ENCODE results near the gene IFITM5.

IFITM5 gene

DNA sequence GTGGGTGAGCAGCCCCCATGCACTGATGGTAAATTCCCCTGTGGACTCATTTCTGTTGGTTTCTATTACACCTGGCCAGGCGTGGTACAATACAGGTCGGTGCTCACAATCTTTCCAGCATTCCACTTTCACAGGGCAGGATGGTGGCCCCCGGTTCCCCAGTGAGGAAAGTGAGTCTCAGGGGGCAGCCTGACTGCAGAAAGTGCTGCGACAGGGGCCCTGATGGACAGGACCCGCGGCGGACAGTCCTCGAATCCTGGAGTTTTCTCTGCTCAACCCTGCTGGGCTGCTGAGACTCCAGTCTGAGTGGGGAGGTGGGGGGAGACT lies 13.5 kb downstream of the IFITM5 start:
- Histone ChIP-seq H2AFZ (ENCODE audit: low read length, unreplicated experiment) (no peak overlapping the region), H3K27me3 (ENCODE audit: insufficient read depth, low read length) (peaks cover 35% of the 10 kb centered on the region), H3K27ac (ENCODE audit: low read depth, low read length) (no peak overlapping the region), H3K4me1 (ENCODE audit: control insufficient read depth, insufficient read depth, low read length, unreplicated experiment) (peaks cover 3% of the 10 kb centered on the region), H3K36me3 (ENCODE audit: insufficient read depth, low read length) (no peaks in the 10 kb centered on the region), H3K4me3 (ENCODE audit: low read depth, low read length) (no peak overlapping the region), H3K79me2 (ENCODE audit: control insufficient read depth, insufficient read depth, low read length, unreplicated experiment) (no peaks in the 10 kb centered on the region)

DNA sequence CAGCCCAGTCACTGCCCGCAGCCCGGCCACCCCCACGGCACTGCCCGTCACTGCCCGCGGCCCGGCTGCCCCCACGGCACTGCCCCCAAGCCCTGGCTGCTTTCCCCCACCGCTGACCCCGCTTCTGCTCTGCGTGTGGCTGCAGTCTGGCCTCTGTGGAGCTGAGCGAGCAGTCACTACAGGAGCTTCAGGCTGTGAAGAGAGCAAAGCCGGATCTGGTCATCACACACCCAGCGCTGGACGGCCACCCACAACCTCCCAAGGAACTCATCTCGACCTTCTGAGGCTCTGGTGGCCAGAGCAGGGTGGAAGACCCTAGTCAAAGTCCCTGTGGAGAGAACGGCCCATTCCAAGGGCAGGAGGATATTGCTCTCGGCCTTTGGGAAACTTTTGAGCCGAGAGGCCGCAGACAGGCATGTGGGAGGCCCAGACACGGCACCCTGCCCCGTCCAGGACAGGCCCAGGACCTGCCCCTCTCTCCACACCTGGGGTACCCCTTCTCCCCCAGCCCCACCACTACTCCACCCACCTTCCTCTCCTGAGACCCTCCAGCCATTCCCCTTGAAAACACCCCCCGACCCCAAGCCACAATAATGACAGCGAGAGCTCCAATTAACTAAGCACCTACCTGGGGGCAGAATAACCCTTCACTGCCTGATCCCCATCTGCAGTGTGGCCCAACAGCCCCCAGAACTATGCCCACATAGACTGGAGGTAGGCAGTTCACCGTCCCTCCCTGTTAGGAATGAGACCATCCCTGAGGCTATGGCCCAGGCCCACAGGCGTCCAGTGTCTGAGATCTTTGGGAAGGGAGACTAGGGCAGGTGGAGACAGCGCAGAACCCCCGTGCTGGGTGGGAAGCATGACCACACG lies 14.1 kb downstream of the IFITM5 start:
- no peak overlapping the region for H2AFZ ChIP-seq (ENCODE audit: low read length, unreplicated experiment)
- no peaks in the 10 kb centered on the region for H3K79me2 ChIP-seq (ENCODE audit: control insufficient read depth, insufficient read depth, low read length, unreplicated experiment)
- no peak overlapping the region for H3K27ac ChIP-seq (ENCODE audit: low read depth, low read length)
- no peak overlapping the region for H3K4me3 ChIP-seq (ENCODE audit: low read depth, low read length)
- no peaks in the 10 kb centered on the region for H3K36me3 ChIP-seq (ENCODE audit: insufficient read depth, low read length)
- peaks cover 3% of the 10 kb centered on the region for H3K4me1 ChIP-seq (ENCODE audit: control insufficient read depth, insufficient read depth, low read length, unreplicated experiment)
- H3K27me3 ChIP-seq (ENCODE audit: insufficient read depth, low read length): peaks cover 41% of the 10 kb centered on the region

DNA sequence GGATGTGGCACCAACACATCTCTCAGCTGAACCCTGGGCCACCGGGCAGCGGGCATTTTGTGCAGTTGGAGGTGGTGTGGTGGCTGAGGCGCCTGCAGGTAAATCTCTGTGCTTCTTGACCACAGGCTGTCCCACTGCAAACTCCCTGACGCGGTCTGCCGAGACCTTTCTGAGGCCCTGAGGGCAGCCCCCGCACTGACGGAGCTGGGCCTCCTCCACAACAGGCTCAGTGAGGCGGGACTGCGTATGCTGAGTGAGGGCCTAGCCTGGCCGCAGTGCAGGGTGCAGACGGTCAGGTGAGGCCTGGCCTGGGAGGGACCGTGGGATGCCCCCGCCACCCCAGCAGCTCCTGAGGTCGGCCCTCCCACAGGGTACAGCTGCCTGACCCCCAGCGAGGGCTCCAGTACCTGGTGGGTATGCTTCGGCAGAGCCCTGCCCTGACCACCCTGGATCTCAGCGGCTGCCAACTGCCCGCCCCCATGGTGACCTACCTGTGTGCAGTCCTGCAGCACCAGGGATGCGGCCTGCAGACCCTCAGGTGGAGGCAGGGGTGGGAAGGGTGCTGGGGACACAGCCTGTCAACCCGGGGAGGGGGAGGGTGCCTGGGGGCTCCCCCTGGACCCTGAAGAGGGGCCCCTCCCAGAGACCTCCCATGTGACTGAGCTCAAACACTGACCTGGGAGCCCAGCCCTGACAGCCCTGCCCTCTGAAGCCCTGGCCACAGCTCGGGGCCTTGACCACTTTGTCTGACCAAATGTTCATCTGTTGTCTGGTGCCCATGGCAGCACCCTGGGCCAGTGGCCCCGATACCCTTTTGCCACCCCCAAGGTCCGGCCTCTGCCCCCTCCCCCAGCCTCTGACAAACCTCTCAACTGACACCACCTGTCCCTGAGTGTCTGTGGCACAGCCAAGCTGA lies 15.0 kb downstream of the IFITM5 start:
- H3K79me2 ChIP-seq (ENCODE audit: control insufficient read depth, insufficient read depth, low read length, unreplicated experiment): no peaks in the 10 kb centered on the region
- H3K27me3 ChIP-seq (ENCODE audit: insufficient read depth, low read length): peaks cover 50% of the 10 kb centered on the region
- no peak overlapping the region for H2AFZ ChIP-seq (ENCODE audit: low read length, unreplicated experiment)
- H3K4me3 ChIP-seq (ENCODE audit: low read depth, low read length): no peak overlapping the region
- no peak overlapping the region for H3K27ac ChIP-seq (ENCODE audit: low read depth, low read length)
- H3K36me3 ChIP-seq (ENCODE audit: insufficient read depth, low read length): no peaks in the 10 kb centered on the region
- no peaks in the 10 kb centered on the region for H3K4me1 ChIP-seq (ENCODE audit: control insufficient read depth, insufficient read depth, low read length, unreplicated experiment)

DNA sequence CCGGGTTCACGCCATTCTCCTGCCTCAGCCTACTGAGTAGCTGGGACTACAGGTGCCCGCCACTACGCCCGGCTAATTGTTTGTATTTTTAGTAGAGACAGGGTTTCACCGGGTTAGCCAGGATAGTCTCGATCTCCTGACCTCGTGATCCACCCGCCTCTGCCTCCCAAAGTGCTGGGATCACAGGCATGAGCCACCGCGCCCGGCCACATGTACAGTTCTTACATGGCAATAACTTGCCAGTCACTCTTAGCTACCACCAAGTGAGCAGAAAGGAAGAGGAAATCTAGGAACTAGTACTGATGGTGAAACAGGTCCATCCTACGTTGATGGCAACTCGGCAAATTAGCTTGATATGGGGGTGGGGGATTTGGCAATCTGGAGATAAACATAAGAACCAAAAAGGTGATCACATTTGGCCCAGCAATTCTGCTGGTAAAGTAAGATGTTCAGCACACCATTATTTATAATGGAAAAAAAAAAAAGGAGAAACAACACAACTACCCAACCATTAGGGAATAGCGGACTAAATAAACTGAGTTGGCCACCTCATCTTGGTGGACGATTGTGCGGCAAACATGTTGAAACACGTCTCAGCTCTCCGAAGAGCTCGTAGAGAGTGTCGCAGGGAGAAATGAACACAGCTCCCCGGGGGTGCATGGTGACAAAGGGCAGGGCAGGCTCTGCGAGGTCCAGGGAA lies 15.8 kb downstream of the IFITM5 start:
- H3K36me3 ChIP-seq (ENCODE audit: insufficient read depth, low read length): no peaks in the 10 kb centered on the region
- peaks cover 58% of the 10 kb centered on the region for H3K27me3 ChIP-seq (ENCODE audit: insufficient read depth, low read length)
- H3K4me3 ChIP-seq (ENCODE audit: low read depth, low read length): no peak overlapping the region
- H2AFZ ChIP-seq (ENCODE audit: low read length, unreplicated experiment): no peak overlapping the region
- H3K4me1 ChIP-seq (ENCODE audit: control insufficient read depth, insufficient read depth, low read length, unreplicated experiment): no peaks in the 10 kb centered on the region
- H3K79me2 ChIP-seq (ENCODE audit: control insufficient read depth, insufficient read depth, low read length, unreplicated experiment): no peaks in the 10 kb centered on the region
- H3K27ac ChIP-seq (ENCODE audit: low read depth, low read length): no peak overlapping the region

DNA sequence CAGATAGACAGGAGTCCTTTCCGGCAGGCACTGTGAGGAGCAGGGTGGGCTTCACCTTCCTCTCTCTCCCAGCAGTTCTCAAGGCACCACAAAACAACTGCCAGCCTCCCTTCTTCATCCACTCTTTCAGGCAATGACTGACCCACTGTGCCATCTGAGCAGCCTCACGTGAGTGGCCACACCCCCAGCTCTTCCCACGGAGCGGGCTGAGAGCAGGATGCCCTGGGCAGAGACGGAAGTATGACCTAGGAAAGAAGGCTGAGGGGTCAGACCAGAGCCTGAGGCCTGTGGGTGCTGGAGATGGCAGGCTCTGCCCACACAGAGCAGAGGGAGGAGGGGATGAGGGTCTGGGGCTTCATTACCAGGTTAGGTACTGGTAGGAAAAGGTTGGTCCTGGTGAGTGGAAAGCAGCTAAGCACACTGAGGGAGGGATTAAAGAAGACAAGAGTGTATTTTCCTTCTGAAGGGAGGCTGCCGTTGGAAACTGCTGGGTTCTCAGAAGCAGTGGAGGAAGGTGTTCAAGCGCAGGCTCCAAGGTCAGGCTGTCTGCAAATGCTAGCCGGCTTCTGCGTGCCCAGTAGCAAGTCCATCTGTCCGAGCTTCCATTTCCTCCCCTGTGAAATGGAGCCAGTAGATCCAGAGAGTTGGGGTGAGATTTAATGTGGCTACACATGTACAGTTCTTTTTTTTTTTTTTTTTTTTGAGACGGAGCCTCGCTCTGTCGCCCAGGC lies 16.5 kb downstream of the IFITM5 start:
- Histone ChIP-seq H3K4me1 (ENCODE audit: control insufficient read depth, insufficient read depth, low read length, unreplicated experiment) (no peaks in the 10 kb centered on the region), H3K79me2 (ENCODE audit: control insufficient read depth, insufficient read depth, low read length, unreplicated experiment) (no peaks in the 10 kb centered on the region), H2AFZ (ENCODE audit: low read length, unreplicated experiment) (no peak overlapping the region), H3K27me3 (ENCODE audit: insufficient read depth, low read length) (peaks cover 62% of the 10 kb centered on the region), H3K4me3 (ENCODE audit: low read depth, low read length) (no peak overlapping the region), H3K27ac (ENCODE audit: low read depth, low read length) (no peak overlapping the region), H3K36me3 (ENCODE audit: insufficient read depth, low read length) (no peaks in the 10 kb centered on the region)

DNA sequence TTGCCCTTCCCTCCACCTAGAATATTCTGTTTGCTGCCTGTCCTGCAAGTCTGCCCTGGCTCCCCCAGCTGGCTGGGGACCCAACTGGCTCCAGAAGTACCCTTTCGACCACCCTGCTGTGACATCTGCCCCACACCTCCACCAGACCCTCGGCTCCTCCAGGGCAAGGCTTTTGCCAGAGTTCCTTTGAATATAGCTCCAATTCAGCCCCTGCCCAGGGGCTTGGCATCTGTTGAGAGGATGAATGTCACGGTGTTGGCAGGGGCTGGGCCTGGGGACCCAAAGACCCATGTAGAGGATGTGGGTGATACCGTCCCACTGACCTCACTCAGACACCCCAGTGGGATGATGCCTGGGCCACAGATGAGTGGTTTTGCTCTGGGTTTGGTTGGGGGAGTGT lies 17.2 kb downstream of the IFITM5 start:
- H3K27ac ChIP-seq (ENCODE audit: low read depth, low read length): no peak overlapping the region
- H3K4me1 ChIP-seq (ENCODE audit: control insufficient read depth, insufficient read depth, low read length, unreplicated experiment): no peaks in the 10 kb centered on the region
- H3K36me3 ChIP-seq (ENCODE audit: insufficient read depth, low read length): no peaks in the 10 kb centered on the region
- H3K27me3 ChIP-seq (ENCODE audit: insufficient read depth, low read length): peaks cover 65% of the 10 kb centered on the region
- H3K79me2 ChIP-seq (ENCODE audit: control insufficient read depth, insufficient read depth, low read length, unreplicated experiment): no peaks in the 10 kb centered on the region
- H3K4me3 ChIP-seq (ENCODE audit: low read depth, low read length): no peak overlapping the region
- H2AFZ ChIP-seq (ENCODE audit: low read length, unreplicated experiment): no peak overlapping the region

DNA sequence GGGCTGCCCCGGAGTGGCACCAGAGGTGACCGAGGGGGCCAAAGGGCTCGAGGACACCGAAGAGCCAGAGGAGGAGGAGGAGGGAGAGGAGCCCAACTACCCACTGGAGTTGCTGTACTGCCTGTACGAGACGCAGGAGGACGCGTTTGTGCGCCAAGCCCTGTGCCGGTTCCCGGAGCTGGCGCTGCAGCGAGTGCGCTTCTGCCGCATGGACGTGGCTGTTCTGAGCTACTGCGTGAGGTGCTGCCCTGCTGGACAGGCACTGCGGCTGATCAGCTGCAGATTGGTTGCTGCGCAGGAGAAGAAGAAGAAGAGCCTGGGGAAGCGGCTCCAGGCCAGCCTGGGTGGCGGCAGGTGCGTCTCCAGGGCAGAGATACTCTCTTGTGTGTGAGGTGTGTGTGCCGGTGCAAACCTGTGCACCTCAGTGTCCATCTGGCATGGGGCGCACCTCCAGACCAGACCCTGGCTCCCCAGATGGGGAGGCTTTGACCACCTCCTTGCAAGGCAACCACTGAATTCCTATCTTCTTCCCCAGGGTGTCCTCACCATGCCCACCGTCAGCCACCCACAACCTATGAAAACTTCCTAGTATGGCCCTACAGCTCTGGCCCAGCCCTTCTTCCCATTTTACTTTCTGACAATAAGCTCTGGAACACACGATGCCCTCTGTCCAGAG lies 17.7 kb downstream of the IFITM5 start:
- Histone ChIP-seq H3K79me2 (ENCODE audit: control insufficient read depth, insufficient read depth, low read length, unreplicated experiment) (no peaks in the 10 kb centered on the region), H3K4me3 (ENCODE audit: low read depth, low read length) (no peak overlapping the region), H3K4me1 (ENCODE audit: control insufficient read depth, insufficient read depth, low read length, unreplicated experiment) (no peaks in the 10 kb centered on the region), H3K27ac (ENCODE audit: low read depth, low read length) (no peak overlapping the region), H3K27me3 (ENCODE audit: insufficient read depth, low read length) (peaks cover 68% of the 10 kb centered on the region), H3K36me3 (ENCODE audit: insufficient read depth, low read length) (no peaks in the 10 kb centered on the region), H2AFZ (ENCODE audit: low read length, unreplicated experiment) (no peak overlapping the region)

DNA sequence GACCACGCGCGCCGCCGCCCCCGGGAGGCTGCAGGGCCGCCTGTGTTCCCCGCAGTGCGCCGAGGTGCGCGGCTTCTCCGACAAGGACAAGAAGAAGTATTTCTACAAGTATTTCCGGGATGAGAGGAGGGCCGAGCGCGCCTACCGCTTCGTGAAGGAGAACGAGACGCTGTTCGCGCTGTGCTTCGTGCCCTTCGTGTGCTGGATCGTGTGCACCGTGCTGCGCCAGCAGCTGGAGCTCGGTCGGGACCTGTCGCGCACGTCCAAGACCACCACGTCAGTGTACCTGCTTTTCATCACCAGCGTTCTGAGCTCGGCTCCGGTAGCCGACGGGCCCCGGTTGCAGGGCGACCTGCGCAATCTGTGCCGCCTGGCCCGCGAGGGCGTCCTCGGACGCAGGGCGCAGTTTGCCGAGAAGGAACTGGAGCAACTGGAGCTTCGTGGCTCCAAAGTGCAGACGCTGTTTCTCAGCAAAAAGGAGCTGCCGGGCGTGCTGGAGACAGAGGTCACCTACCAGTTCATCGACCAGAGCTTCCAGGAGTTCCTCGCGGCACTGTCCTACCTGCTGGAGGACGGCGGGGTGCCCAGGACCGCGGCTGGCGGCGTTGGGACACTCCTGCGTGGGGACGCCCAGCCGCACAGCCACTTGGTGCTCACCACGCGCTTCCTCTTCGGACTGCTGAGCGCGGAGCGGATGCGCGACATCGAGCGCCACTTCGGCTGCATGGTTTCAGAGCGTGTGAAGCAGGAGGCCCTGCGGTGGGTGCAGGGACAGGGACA lies 18.4 kb downstream of the IFITM5 start:
- Histone ChIP-seq H3K4me1 (ENCODE audit: control insufficient read depth, insufficient read depth, low read length, unreplicated experiment) (no peaks in the 10 kb centered on the region), H3K27ac (ENCODE audit: low read depth, low read length) (no peak overlapping the region), H3K36me3 (ENCODE audit: insufficient read depth, low read length) (no peaks in the 10 kb centered on the region), H2AFZ (ENCODE audit: low read length, unreplicated experiment) (no peak overlapping the region), H3K27me3 (ENCODE audit: insufficient read depth, low read length) (peaks cover 75% of the 10 kb centered on the region), H3K79me2 (ENCODE audit: control insufficient read depth, insufficient read depth, low read length, unreplicated experiment) (no peaks in the 10 kb centered on the region), H3K4me3 (ENCODE audit: low read depth, low read length) (no peak overlapping the region)

DNA sequence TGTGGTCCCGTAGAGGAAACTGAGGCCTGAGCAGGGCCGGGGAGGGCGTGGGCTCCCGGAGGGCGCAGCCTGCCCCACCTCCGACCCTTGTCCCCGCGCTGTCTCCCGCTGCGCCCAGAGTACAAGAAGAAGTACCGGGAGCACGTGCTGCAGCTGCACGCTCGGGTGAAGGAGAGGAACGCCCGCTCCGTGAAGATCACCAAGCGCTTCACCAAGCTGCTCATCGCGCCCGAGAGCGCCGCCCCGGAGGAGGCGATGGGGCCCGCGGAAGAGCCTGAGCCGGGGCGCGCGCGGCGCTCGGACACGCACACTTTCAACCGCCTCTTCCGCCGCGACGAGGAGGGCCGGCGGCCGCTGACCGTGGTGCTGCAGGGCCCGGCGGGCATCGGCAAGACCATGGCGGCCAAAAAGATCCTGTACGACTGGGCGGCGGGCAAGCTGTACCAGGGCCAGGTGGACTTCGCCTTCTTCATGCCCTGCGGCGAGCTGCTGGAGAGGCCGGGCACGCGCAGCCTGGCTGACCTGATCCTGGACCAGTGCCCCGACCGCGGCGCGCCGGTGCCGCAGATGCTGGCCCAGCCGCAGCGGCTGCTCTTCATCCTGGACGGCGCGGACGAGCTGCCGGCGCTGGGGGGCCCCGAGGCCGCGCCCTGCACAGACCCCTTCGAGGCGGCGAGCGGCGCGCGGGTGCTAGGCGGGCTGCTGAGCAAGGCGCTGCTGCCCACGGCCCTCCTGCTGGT lies 19.2 kb downstream of the IFITM5 start:
- Histone ChIP-seq H2AFZ (ENCODE audit: low read length, unreplicated experiment) (no peak overlapping the region), H3K4me3 (ENCODE audit: low read depth, low read length) (no peak overlapping the region), H3K27ac (ENCODE audit: low read depth, low read length) (no peak overlapping the region), H3K36me3 (ENCODE audit: insufficient read depth, low read length) (no peaks in the 10 kb centered on the region), H3K4me1 (ENCODE audit: control insufficient read depth, insufficient read depth, low read length, unreplicated experiment) (no peaks in the 10 kb centered on the region), H3K79me2 (ENCODE audit: control insufficient read depth, insufficient read depth, low read length, unreplicated experiment) (no peaks in the 10 kb centered on the region), H3K27me3 (ENCODE audit: insufficient read depth, low read length) (peaks cover 80% of the 10 kb centered on the region)

All from ACC112 (cell line).